Astrocyte (in vitro differentiated cells and primary cell): ENCODE results near the gene PRRT4. TPM values are rescaled to one million over a fixed set of nuclear protein-coding genes. Genes with fewer than 3 reads are reported as not detected.

Experiments
- DNase-seq: peaks from one replicate; pipeline ENCODE4 v3.0.0-alpha.2; 2010; ENCODE audit warnings: low read depth
- FAIRE-seq: peaks from 2 replicates; lab custom pipeline; 2011; peaks lifted over from hg19 to GRCh38; lab: Jason Lieb, UNC
- H2AFZ ChIP-seq: 2 replicates; pipeline ENCODE4 v1.6.0; 2012; ENCODE audit warnings: low read depth, low read length, inconsistent platforms
- H3K27ac ChIP-seq: 2 replicates; pipeline ENCODE4 v1.5.1; 2011; ENCODE audit warnings: low read depth, low read length, inconsistent platforms
- H3K27me3 ChIP-seq: 2 replicates; pipeline ENCODE4 v1.6.0; 2011; ENCODE audit warnings: low read length, inconsistent platforms; ENCODE audit not compliant: insufficient read depth
- H3K36me3 ChIP-seq: 2 replicates; pipeline ENCODE4 v1.5.1; 2011; ENCODE audit warnings: low read length, inconsistent platforms; ENCODE audit not compliant: insufficient read depth
- H3K4me1 ChIP-seq: 2 replicates; pipeline ENCODE4 v1.5.1; 2011; ENCODE audit warnings: low read length, inconsistent platforms; ENCODE audit not compliant: insufficient read depth
- H3K4me2 ChIP-seq: 2 replicates; pipeline ENCODE4 v1.6.0; 2012; ENCODE audit warnings: low read length, inconsistent platforms
- H3K4me3 ChIP-seq: 2 replicates; pipeline ENCODE4 v1.5.1; 2011; ENCODE audit warnings: low read depth, mild to moderate bottlenecking, low read length, inconsistent platforms; ENCODE audit not compliant: insufficient read depth
- H3K79me2 ChIP-seq: 2 replicates; pipeline ENCODE4 v1.6.0; 2012; ENCODE audit warnings: mild to moderate bottlenecking, low read length, inconsistent platforms; ENCODE audit not compliant: insufficient read depth
- H3K9ac ChIP-seq: 2 replicates; pipeline ENCODE4 v1.6.0; 2012; ENCODE audit warnings: mild to moderate bottlenecking, low read length, inconsistent platforms
- H3K9me3 ChIP-seq: 2 replicates; pipeline ENCODE4 v1.5.1; 2012; ENCODE audit warnings: low read depth, mild to moderate bottlenecking, low read length, inconsistent platforms; ENCODE audit not compliant: insufficient read depth
- H4K20me1 ChIP-seq: 2 replicates; pipeline ENCODE4 v1.6.0; 2012; ENCODE audit warnings: low read length, inconsistent platforms; ENCODE audit not compliant: insufficient read depth
- H3K27ac Mint-ChIP-seq: one replicate; pipeline ENCODE4 v1.8.0; 2021; ENCODE audit warnings: mild to moderate bottlenecking, mixed read lengths; ENCODE audit not compliant: unreplicated experiment
- H3K27me3 Mint-ChIP-seq: one replicate; pipeline ENCODE4 v1.8.0; 2021; ENCODE audit warnings: low read depth, mixed read lengths; ENCODE audit not compliant: unreplicated experiment
- H3K36me3 Mint-ChIP-seq: one replicate; pipeline ENCODE4 v1.8.0; 2021; ENCODE audit warnings: low read depth, mixed read lengths; ENCODE audit not compliant: unreplicated experiment
- H3K4me1 Mint-ChIP-seq: one replicate; pipeline ENCODE4 v1.8.0; 2021; ENCODE audit warnings: low read depth, mixed read lengths; ENCODE audit not compliant: unreplicated experiment
- H3K4me3 Mint-ChIP-seq: one replicate; pipeline ENCODE4 v1.8.0; 2021; ENCODE audit warnings: mild to moderate bottlenecking, moderate library complexity, mixed read lengths; ENCODE audit not compliant: unreplicated experiment
- H3K9me3 Mint-ChIP-seq: one replicate; pipeline ENCODE4 v1.8.0; 2021; ENCODE audit warnings: mild to moderate bottlenecking, mixed read lengths; ENCODE audit not compliant: unreplicated experiment
- CTCF ChIP-seq: IDR thresholded peaks from 2 replicates; pipeline ENCODE4 v1.5.1; 2011; ENCODE audit warnings: low read depth, mild to moderate bottlenecking, inconsistent platforms, low read length, moderate library complexity; ENCODE audit not compliant: insufficient read depth
- EZH2 ChIP-seq: IDR thresholded peaks from 2 replicates; pipeline ENCODE4 v1.6.1; 2012; ENCODE audit warnings: mild to moderate bottlenecking, low read length, inconsistent platforms; ENCODE audit not compliant: insufficient read depth
- total RNA-seq: library from RNA; stranded (reverse); gene quantifications from 2 replicates; pipeline ENCODE4 v1.2.1, GENCODE V29; 2021

PRRT4 gene
- total RNA-seq, 1 donor from 2014 or later = 0.93 TPM

GRCh38 chr7:128352636-128353035 is 8.9 kb downstream of the PRRT4 start:
- peaks cover 66% of the 10 kb centered on the region for H3K27me3 Mint-ChIP-seq
- TF ChIP-seq EZH2 = no peak
- no peak for TF ChIP-seq CTCF
- Histone ChIP-seq H3K79me2 (no peaks in the 10 kb centered on the region), H2AFZ (no peak overlapping the region), H3K27ac (no peak overlapping the region), H4K20me1 (no peaks in the 10 kb centered on the region), H3K4me1 (no peaks in the 10 kb centered on the region), H3K9me3 (no peaks in the 10 kb centered on the region), H3K4me3 (no peak overlapping the region), H3K9ac (no peak overlapping the region), H3K4me2 (no peak overlapping the region), H3K36me3 (no peaks in the 10 kb centered on the region), H3K27me3 (peaks cover 70% of the 10 kb centered on the region)
- H3K36me3 Mint-ChIP-seq = peaks cover 2% of the 10 kb centered on the region
- FAIRE-seq (no peak), DNase-seq (no peak)
- no peaks in the 10 kb centered on the region for H3K4me1 Mint-ChIP-seq
- H3K27ac Mint-ChIP-seq = peak overlapping the region; percentile 55
- no peak overlapping the region for H3K4me3 Mint-ChIP-seq
- H3K9me3 Mint-ChIP-seq = no peaks in the 10 kb centered on the region

- Mint-ChIP-seq H3K36me3 (peaks cover 2% of the 10 kb centered on the region), H3K27me3 (peaks cover 66% of the 10 kb centered on the region), H3K4me3 (no peak overlapping the region), H3K4me1 (no peaks in the 10 kb centered on the region), H3K27ac (no peak overlapping the region), H3K9me3 (no peaks in the 10 kb centered on the region)
- Histone ChIP-seq H4K20me1 (no peaks in the 10 kb centered on the region), H3K79me2 (no peaks in the 10 kb centered on the region), H3K27ac (no peak overlapping the region), H3K9ac (no peak overlapping the region), H3K4me1 (no peaks in the 10 kb centered on the region), H2AFZ (peak overlapping the region; percentile 34), H3K4me3 (no peak overlapping the region), H3K4me2 (no peak overlapping the region), H3K9me3 (no peaks in the 10 kb centered on the region), H3K27me3 (peaks cover 67% of the 10 kb centered on the region), H3K36me3 (no peaks in the 10 kb centered on the region)
- FAIRE-seq = no peak
- DNase-seq = no peak
- TF ChIP-seq CTCF = no peak
- TF ChIP-seq EZH2 = peak; percentile 9
These were observed 9.3 kb downstream of the PRRT4 start for GRCh38 chr7:128352153-128352537.

DNA sequence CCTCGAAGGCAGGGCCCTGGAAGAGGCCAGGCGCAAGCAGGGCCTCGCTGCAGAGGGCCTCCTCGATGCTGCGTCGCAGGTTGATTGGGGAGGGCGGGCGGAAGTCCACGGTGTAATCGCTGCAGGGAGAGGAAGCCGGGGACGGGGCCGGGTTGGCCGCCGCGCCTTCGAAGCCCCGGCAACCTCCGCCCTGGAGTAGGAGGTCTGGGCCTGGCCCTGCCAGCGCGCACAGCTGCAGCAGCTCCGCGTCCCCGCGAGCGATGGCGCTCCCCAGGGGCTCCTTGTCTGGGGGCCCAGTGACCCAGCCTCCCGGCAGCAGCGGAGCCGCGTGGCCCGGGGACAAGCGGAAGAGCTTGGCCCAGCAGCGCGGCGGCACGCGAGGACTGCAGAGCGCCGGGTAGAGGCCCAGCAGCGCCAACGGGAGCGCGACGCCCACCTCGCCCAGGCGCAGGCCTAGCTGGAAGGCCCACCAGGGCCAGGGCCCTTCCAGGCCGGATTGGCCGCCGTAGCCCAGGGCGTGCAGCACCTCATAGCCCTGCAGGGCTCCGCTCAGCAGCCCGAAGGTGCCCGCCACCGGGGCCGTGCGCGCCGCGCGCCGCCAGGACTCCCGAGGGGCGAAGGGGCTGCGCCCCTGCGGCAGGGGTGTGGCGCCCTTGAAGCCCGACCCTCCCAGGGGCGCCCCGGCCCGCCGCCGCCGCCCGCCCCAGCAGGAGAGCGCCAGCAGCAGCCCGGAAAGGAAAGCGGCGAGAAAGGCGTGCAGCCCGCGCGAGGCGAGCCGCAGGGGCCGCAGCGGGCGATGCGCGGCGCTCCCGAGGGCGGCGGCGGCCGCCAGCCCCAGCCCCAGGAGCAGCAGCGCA is 10.0 kb downstream of the PRRT4 start:
- H2AFZ ChIP-seq = peak overlapping the region; percentile 34
- Mint-ChIP-seq H3K27me3 (peaks cover 66% of the 10 kb centered on the region), H3K36me3 (peaks cover 2% of the 10 kb centered on the region), H3K9me3 (no peaks in the 10 kb centered on the region), H3K4me3 (no peak overlapping the region), H3K4me1 (no peaks in the 10 kb centered on the region), H3K27ac (no peak overlapping the region)
- H3K9ac ChIP-seq = no peak overlapping the region
- H3K4me1 ChIP-seq = no peaks in the 10 kb centered on the region
- H3K4me2 ChIP-seq = peak overlapping the region; percentile 22
- no peak for TF ChIP-seq CTCF
- peak; percentile 81 for TF ChIP-seq EZH2
- FAIRE-seq = no peak
- H3K27ac ChIP-seq = no peak overlapping the region
- peaks cover 63% of the 10 kb centered on the region for H3K27me3 ChIP-seq
- no peaks in the 10 kb centered on the region for H4K20me1 ChIP-seq
- DNase-seq = no peak
- no peak overlapping the region for H3K4me3 ChIP-seq
- H3K9me3 ChIP-seq = no peaks in the 10 kb centered on the region
- H3K79me2 ChIP-seq = no peaks in the 10 kb centered on the region
- H3K36me3 ChIP-seq = no peaks in the 10 kb centered on the region
